ENCODE results near the gene MEAF6. TPM values are rescaled to one million over a fixed set of nuclear protein-coding genes. Genes with fewer than 3 reads are reported as not detected.

Gene MEAF6
- total RNA-seq, 1 experiment from 2014 or later, result 51.6 TPM

DNA sequence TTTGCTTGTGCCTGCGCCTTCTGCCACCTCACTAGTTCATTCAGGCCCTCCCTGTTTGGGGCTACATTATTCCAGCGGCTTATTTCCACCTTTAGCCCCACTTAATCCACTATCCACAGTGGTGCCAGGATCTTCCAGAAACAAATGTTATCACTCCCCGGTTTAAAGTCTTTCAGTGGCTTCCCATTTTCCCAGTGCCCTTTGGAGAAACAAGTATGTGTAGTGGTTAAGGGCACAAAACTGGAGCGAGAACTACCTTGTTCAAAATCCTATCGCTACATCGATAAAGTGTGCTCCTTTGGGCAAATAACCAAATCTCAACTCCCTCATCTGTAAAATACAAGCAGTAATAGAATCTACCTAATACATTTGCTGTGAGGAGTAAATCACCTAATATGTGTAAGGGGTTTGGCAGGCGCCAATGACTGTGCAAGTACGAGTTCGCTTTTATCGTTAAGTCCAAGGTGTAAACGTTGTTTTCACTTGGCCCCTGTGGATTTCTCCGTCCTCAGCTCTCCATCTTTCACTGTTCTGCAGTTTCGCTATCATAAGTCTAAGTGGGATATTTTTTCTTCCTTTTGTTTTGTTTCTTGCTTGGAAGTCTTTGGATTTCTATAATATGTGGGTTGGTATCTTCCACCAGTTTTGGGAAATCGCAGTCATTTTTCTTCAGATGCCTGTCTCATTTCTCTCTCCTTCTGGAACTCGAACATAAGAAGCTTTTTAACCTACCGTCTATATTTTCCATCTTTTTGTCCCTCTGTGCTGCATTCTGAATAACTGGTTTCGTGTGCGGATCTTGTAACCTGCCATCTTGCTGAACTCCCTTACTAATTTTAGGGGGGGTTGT is 844 bp upstream of the MEAF6 start:
- no peaks in the 10 kb centered on the region for H4K20me1 ChIP-seq (ENCODE audit: control insufficient read depth, insufficient read depth, insufficient read length)
- H2BK5ac ChIP-seq (ENCODE audit: insufficient read length, low read length), result no peak overlapping the region
- no peaks in the 10 kb centered on the region for H3K4me1 ChIP-seq (ENCODE audit: insufficient read depth, low read length)
- Mint-ChIP-seq H3K36me3 (ENCODE audit: insufficient read depth in 1 of 3, low read depth in 3 of 3) (peaks cover 7 to 22% (median 19%) of the 10 kb centered on the region in 3 experiments; a peak in 6 of 7 replicates), H3K4me3 (peak overlapping the region; percentile 80 to 83), H3K9me3 (peaks cover 0 to 9% of the 10 kb centered on the region in 2 experiments; a peak in 2 of 5 replicates), H3K4me1 (peaks cover 22 to 24% of the 10 kb centered on the region in 2 experiments), H3K27ac (peak overlapping the region; percentile 98 to 99 (median 98)), H3K27me3 (ENCODE audit: low read depth) (peaks cover 7% of the 10 kb centered on the region)
- no peaks in the 10 kb centered on the region for H3K9me3 ChIP-seq (ENCODE audit: control insufficient read depth, low read depth, low read length)
- no peak overlapping the region for H2BK20ac ChIP-seq (ENCODE audit: low read depth, low read length, poor library complexity, severe bottlenecking)
- no peak overlapping the region for H2AK5ac ChIP-seq (ENCODE audit: insufficient read length, low read length)
- no peak overlapping the region for H3K23ac ChIP-seq (ENCODE audit: insufficient read length, low read depth, low read length)
- H3K18ac ChIP-seq (ENCODE audit: insufficient read length, low read depth, low read length), result peak overlapping the region; percentile 83
- peak overlapping the region; percentile 68 for H3K14ac ChIP-seq (ENCODE audit: insufficient read depth, low read length)
- no peak overlapping the region for H2BK12ac ChIP-seq (ENCODE audit: insufficient read length, low read depth, low read length)
- no peak overlapping the region for H3K56ac ChIP-seq (ENCODE audit: insufficient read length, low read depth, low read length)
- no peak overlapping the region for H4K8ac ChIP-seq (replicated peaks; ENCODE audit: insufficient read length, low read depth, low read length)
- no peak overlapping the region for H4K5ac ChIP-seq (ENCODE audit: insufficient read length, low read depth, low read length)
- no peaks in the 10 kb centered on the region for H3K27me3 ChIP-seq (ENCODE audit: insufficient read depth, low read length)
- peaks cover 7% of the 10 kb centered on the region for H3K23me2 ChIP-seq (ENCODE audit: insufficient read length, low read depth, low read length, poor library complexity, severe bottlenecking)
- H2BK15ac ChIP-seq (ENCODE audit: low read depth, low read length), result no peak overlapping the region
- H2AFZ ChIP-seq (ENCODE audit: low read length), result peak overlapping the region; percentile 34
- H3K79me1 ChIP-seq (ENCODE audit: insufficient read depth, low read depth, low read length, poor library complexity, severe bottlenecking), result no peaks in the 10 kb centered on the region
- peak overlapping the region; percentile 62 for H3K27ac ChIP-seq (ENCODE audit: insufficient read length, low read depth, low read length)
- H3K4ac ChIP-seq (ENCODE audit: low read depth, low read length), result no peak overlapping the region
- TF ChIP-seq, protein P1, sequence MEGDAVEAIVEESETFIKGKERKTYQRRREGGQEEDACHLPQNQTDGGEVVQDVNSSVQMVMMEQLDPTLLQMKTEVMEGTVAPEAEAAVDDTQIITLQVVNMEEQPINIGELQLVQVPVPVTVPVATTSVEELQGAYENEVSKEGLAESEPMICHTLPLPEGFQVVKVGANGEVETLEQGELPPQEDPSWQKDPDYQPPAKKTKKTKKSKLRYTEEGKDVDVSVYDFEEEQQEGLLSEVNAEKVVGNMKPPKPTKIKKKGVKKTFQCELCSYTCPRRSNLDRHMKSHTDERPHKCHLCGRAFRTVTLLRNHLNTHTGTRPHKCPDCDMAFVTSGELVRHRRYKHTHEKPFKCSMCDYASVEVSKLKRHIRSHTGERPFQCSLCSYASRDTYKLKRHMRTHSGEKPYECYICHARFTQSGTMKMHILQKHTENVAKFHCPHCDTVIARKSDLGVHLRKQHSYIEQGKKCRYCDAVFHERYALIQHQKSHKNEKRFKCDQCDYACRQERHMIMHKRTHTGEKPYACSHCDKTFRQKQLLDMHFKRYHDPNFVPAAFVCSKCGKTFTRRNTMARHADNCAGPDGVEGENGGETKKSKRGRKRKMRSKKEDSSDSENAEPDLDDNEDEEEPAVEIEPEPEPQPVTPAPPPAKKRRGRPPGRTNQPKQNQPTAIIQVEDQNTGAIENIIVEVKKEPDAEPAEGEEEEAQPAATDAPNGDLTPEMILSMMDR (conservative IDR thresholded peaks at IDR 0.05), result no peak
- peak overlapping the region; percentile 76 for H3K9ac ChIP-seq (ENCODE audit: extremely low read depth, insufficient read length, low read length)
- no peak overlapping the region for H2BK120ac ChIP-seq (ENCODE audit: low read depth, low read length, poor library complexity, severe bottlenecking)
- H3K79me2 ChIP-seq (ENCODE audit: insufficient read depth, low read length), result no peaks in the 10 kb centered on the region
- no peak for DNase-seq
- H4K91ac ChIP-seq (ENCODE audit: insufficient read length, low read depth, low read length), result no peak overlapping the region
- no CpG with 5 or more reads among the region's 18 CpGs for WGBS (ENCODE audit: extremely low coverage, insufficient read length, low lambda C conversion rate)
- H3T11ph ChIP-seq (ENCODE audit: low read length), result no peak overlapping the region
- peak overlapping the region; percentile 76 for H3K4me2 ChIP-seq (ENCODE audit: insufficient read depth, insufficient read length, low read length)
